Measurements from ENCODE around the gene GBP1. TPM values are rescaled to one million over a fixed set of nuclear protein-coding genes. Genes with fewer than 3 reads are reported as not detected.
"Not testable (repeated sequence)": the region's sequence is repeated elsewhere in the genome, so short reads cannot be mapped to it uniquely, and the experiment has no call there.

GBP1 gene
- total and polyA plus RNA-seq, 10 donors = 15.8 to 134 (median 51.3) TPM

- WGBS, 5 donors = 57 to 76% (median 66%) methylated on average over 3 of the region's 3 CpGs
- no peak for DNase-seq
- H3K9me3 ChIP-seq = peaks cover 0 to 19% (median 10%) of the 10 kb centered on the region in 8 donors
- H3K4me3 ChIP-seq = no peak overlapping the region
- peaks cover 0 to 14% (median 0%) of the 10 kb centered on the region in 6 donors for H3K36me3 ChIP-seq
- H3K4me1 ChIP-seq = peaks cover 0 to 7% (median 0%) of the 10 kb centered on the region in 6 donors
- H3K27me3 ChIP-seq (replicated peaks in 1 of 7) = no peaks in the 10 kb centered on the region
- no peak for TF ChIP-seq POLR2A (IDR thresholded peaks at IDR 0.05)
- TF ChIP-seq POLR2AphosphoS5 (IDR thresholded peaks at IDR 0.05) = no peak
- TF ChIP-seq CTCF (IDR thresholded peaks at IDR 0.05 in 8 of 11, conservative IDR thresholded peaks at IDR 0.05 in 3 of 11) = no peak
- no peak overlapping the region for H3K27ac ChIP-seq
- intact Hi-C loops (cut with DNase I; ENCODE audit: low total_unique reads) = no loop called here
Measured at GRCh38 chr1:89041119-89041641, 23.8 kb downstream of the GBP1 start.

GRCh38 chr1:89040315-89040626 lies 24.7 kb downstream of the GBP1 start:
- no peak for DNase-seq
- H3K4me1 ChIP-seq = peaks cover 0 to 7% (median 0%) of the 10 kb centered on the region in 6 donors
- H3K27me3 ChIP-seq (replicated peaks in 1 of 7) = no peaks in the 10 kb centered on the region
- no peak overlapping the region for H3K27ac ChIP-seq
- TF ChIP-seq POLR2AphosphoS5 (IDR thresholded peaks at IDR 0.05) (no peak), POLR2A (IDR thresholded peaks at IDR 0.05) (no peak), CTCF (IDR thresholded peaks at IDR 0.05 in 8 of 11, conservative IDR thresholded peaks at IDR 0.05 in 3 of 11) (no peak)
- 79 to 100% (median 93%) methylated on average over 1 of the region's 1 CpG for WGBS, 5 donors
- H3K36me3 ChIP-seq = peaks cover 0 to 14% (median 0%) of the 10 kb centered on the region in 6 donors
- H3K4me3 ChIP-seq = no peak overlapping the region
- H3K9me3 ChIP-seq = peaks cover 0 to 19% (median 10%) of the 10 kb centered on the region in 8 donors
- intact Hi-C loops (cut with DNase I; ENCODE audit: low total_unique reads) = no loop called here

- no peak for TF ChIP-seq POLR2AphosphoS5 (IDR thresholded peaks at IDR 0.05)
- TF ChIP-seq CTCF (IDR thresholded peaks at IDR 0.05 in 8 of 11, conservative IDR thresholded peaks at IDR 0.05 in 3 of 11) = no peak
- TF ChIP-seq POLR2A (IDR thresholded peaks at IDR 0.05) = no peak
- Histone ChIP-seq H3K4me3 (no peak overlapping the region), H3K9me3 (no peaks in the 10 kb centered on the region), H3K36me3 (no peaks in the 10 kb centered on the region), H3K27me3 (replicated peaks in 1 of 7) (no peaks in the 10 kb centered on the region), H3K4me1 (peaks cover 0 to 7% (median 0%) of the 10 kb centered on the region in 6 donors), H3K27ac (peak overlapping the region in 3 of 8 donors; percentile 18 to 48 (median 48))
- DNase-seq = no peak
- WGBS, 5 donors = 44 to 78% (median 57%) methylated on average over 1 of the region's 1 CpG
- intact Hi-C loops (cut with DNase I; ENCODE audit: low total_unique reads) = no loop called here
Measured at GRCh38 chr1:89037186-89037585, 27.8 kb downstream of the GBP1 start.

- no peak overlapping the region for H3K4me3 ChIP-seq
- no peak overlapping the region for H3K27ac ChIP-seq
- no peak for DNase-seq
- H3K27me3 ChIP-seq (replicated peaks in 1 of 7) = no peaks in the 10 kb centered on the region
- 82 to 100% (median 86%) methylated on average over 1 of the region's 1 CpG for WGBS, 5 donors
- intact Hi-C loops (cut with DNase I; ENCODE audit: low total_unique reads) = no loop called here
- no peak for TF ChIP-seq POLR2A (IDR thresholded peaks at IDR 0.05)
- no peak for TF ChIP-seq CTCF (IDR thresholded peaks at IDR 0.05 in 8 of 11, conservative IDR thresholded peaks at IDR 0.05 in 3 of 11)
- TF ChIP-seq POLR2AphosphoS5 (IDR thresholded peaks at IDR 0.05) = no peak
- no peaks in the 10 kb centered on the region for H3K36me3 ChIP-seq
- H3K9me3 ChIP-seq = peaks cover 0 to 2% (median 0%) of the 10 kb centered on the region in 8 donors
- H3K4me1 ChIP-seq = peaks cover 0 to 7% (median 0%) of the 10 kb centered on the region in 6 donors
Measured at GRCh38 chr1:89035080-89035479, 29.9 kb downstream of the GBP1 start.

GRCh38 chr1:89034004-89034403 lies 31.0 kb downstream of the GBP1 start:
- DNase-seq; H3K36me3 ChIP-seq; H3K4me1 ChIP-seq; H3K27ac ChIP-seq; H3K27me3 ChIP-seq (replicated peaks in 1 of 7); intact Hi-C loops (cut with DNase I; ENCODE audit: low total_unique reads); H3K4me3 ChIP-seq; H3K9me3 ChIP-seq: not testable (repeated sequence)
- 84 to 100% (median 92%) methylated on average over 3 to 5 of the region's 5 CpGs for WGBS, 5 donors

- H3K9me3 ChIP-seq = peaks cover 0 to 15% (median 6%) of the 10 kb centered on the region in 8 donors
- H3K4me3 ChIP-seq; H3K4me1 ChIP-seq; H3K36me3 ChIP-seq; H3K27me3 ChIP-seq (replicated peaks in 1 of 7); DNase-seq; intact Hi-C loops (cut with DNase I; ENCODE audit: low total_unique reads); H3K27ac ChIP-seq: not testable (repeated sequence)
- 58 to 69% (median 64%) methylated on average over 2 of the region's 2 CpGs for WGBS, 5 donors
Measured at GRCh38 chr1:89029051-89029450, 36.0 kb downstream of the GBP1 start.
